Loucy (cell line): ENCODE data around the gene ZNF747.

ENCODE experiments used
- EZH2phosphoT487 ChIP-seq: fragments of 200-600 bp; IDR thresholded peaks from 2 replicates; pipeline ENCODE4 v1.6.1; 2018; ENCODE audit warnings: antibody characterized with exemption, mild to moderate bottlenecking, moderate library complexity, borderline replicate concordance
- TF ChIP-seq, protein P1 (sequence below): fragments of 200-600 bp; sonication (generic); conservative IDR thresholded peaks from 2 replicates; pipeline ENCODE4 v1.5.1; 2014; ENCODE audit warnings: mild to moderate bottlenecking, antibody characterized with exemption, low read length

- TF ChIP-seq, protein P1, sequence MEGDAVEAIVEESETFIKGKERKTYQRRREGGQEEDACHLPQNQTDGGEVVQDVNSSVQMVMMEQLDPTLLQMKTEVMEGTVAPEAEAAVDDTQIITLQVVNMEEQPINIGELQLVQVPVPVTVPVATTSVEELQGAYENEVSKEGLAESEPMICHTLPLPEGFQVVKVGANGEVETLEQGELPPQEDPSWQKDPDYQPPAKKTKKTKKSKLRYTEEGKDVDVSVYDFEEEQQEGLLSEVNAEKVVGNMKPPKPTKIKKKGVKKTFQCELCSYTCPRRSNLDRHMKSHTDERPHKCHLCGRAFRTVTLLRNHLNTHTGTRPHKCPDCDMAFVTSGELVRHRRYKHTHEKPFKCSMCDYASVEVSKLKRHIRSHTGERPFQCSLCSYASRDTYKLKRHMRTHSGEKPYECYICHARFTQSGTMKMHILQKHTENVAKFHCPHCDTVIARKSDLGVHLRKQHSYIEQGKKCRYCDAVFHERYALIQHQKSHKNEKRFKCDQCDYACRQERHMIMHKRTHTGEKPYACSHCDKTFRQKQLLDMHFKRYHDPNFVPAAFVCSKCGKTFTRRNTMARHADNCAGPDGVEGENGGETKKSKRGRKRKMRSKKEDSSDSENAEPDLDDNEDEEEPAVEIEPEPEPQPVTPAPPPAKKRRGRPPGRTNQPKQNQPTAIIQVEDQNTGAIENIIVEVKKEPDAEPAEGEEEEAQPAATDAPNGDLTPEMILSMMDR, result no peak
- no peak for TF ChIP-seq EZH2phosphoT487
These were observed 27.4 kb upstream of the ZNF747 start for GRCh38 chr16:30562021-30562420.
